K562 (cell line): ENCODE data around the gene PSAP. TPM values are rescaled to one million over a fixed set of nuclear protein-coding genes. Genes with fewer than 3 reads are reported as not detected.
A peak's percentile ranks its signal among the peaks of the same experiment; 100 is the strongest.

Experiments
- GABPB1 ChIP-seq: sonication (generic); formaldehyde crosslinking; IDR thresholded peaks from 2 replicates; pipeline ENCODE4 v1.8.0; 2022; ENCODE audit warnings: mild to moderate bottlenecking, missing genetic modification reagents
- GABPB2 ChIP-seq: fragments of 250-450 bp; sonication (Bioruptor Pico); conservative IDR thresholded peaks from 2 replicates; pipeline ENCODE4 v1.5.1; 2021; ENCODE audit warnings: mild to moderate bottlenecking
- MTA3 ChIP-seq: fragments of 450-650 bp; formaldehyde crosslinking; IDR thresholded peaks from 2 replicates; pipeline ENCODE4 v1.6.1; 2017; ENCODE audit warnings: mild to moderate bottlenecking, borderline replicate concordance
- RBFOX2 ChIP-seq: fragments of 200-400 bp; formaldehyde crosslinking; IDR thresholded peaks from 2 replicates; pipeline ENCODE4 v1.6.1; 2017; ENCODE audit warnings: low read depth, mild to moderate bottlenecking, low read length, moderate library complexity
- RBM22 ChIP-seq: fragments of 200-400 bp; formaldehyde crosslinking; IDR thresholded peaks from 2 replicates; pipeline ENCODE4 v1.6.1; 2018; ENCODE audit warnings: low read length, low read depth; ENCODE audit not compliant: poor library complexity, severe bottlenecking
- TCF7 ChIP-seq: sonication (generic); IDR thresholded peaks from 2 replicates; pipeline ENCODE4 v1.6.1; 2016; ENCODE audit warnings: antibody characterized with exemption, borderline replicate concordance
- TEAD4 ChIP-seq, 2 experiments: sonication (generic) in 1 of 2; formaldehyde crosslinking in 1 of 2; IDR thresholded peaks; 2 replicates each; pipeline versions ENCODE4 v1.6.1 to v1.8.0; 2012 to 2022; ENCODE audit warnings: borderline replicate concordance in 1 of 2, inconsistent platforms in 1 of 2, low read length in 1 of 2, mild to moderate bottlenecking in 1 of 2, missing genetic modification reagents in 1 of 2
- ZFP1 ChIP-seq: fragments of 450-650 bp; formaldehyde crosslinking; IDR thresholded peaks from 2 replicates; pipeline ENCODE4 v1.4.0; 2020; ENCODE audit warnings: mild to moderate bottlenecking, mixed read lengths
- ZNF76 ChIP-seq: fragments of 250-450 bp; sonication (Bioruptor Pico); IDR thresholded peaks from 2 replicates; pipeline ENCODE4 v1.4.0; 2020; ENCODE audit warnings: mild to moderate bottlenecking, moderate library complexity, borderline replicate concordance
- ZNF766 ChIP-seq: fragments of 200-800 bp; sonication (Bioruptor generic); conservative IDR thresholded peaks from 2 replicates; pipeline ENCODE4 v1.6.1; 2016; ENCODE audit warnings: missing genetic modification characterization, missing compliant biosample characterization
- polyA plus RNA-seq, 8 experiments: library from polyadenylated mRNA; depleted of rRNA in 4 of 8; stranded (reverse) in 5 of 8; unstranded in 3 of 8; fragments of >200 nt; fragmentation: Nextera tagmentation in 2 of 8; fragmentation: Illumina TruSeq in 1 of 8; extraction: Ambion mirVana in 2 of 8; extraction: Trizol in 1 of 8; gene quantifications; 2 replicates each; pipeline versions ENCODE4 v1.2.1 to v1.2.3, GENCODE V29; 2011 to 2014; ENCODE audit warnings: inconsistent platforms in 1 of 8, missing spikeins in 1 of 8
- total RNA-seq, 7 experiments: library from RNA; depleted of rRNA in 6 of 7; stranded (reverse); fragments of >200 nt in 6 of 7; fragmentation: Illumina TruSeq in 2 of 7; extraction: Trizol in 2 of 7; gene quantifications; 2 replicates each; pipeline versions ENCODE4 v1.2.1 to v1.2.3, GENCODE V29; 2011 to 2021; ENCODE audit warnings: low replicate concordance in 1 of 7
- TF ChIP-seq, protein P1 (sequence below): fragments of 250-450 bp; sonication (Bioruptor Pico); IDR thresholded peaks from 2 replicates; pipeline ENCODE4 v1.4.0; 2020; ENCODE audit warnings: mild to moderate bottlenecking, moderate library complexity
- TF ChIP-seq, protein P2 (sequence below): fragments of 250-450 bp; sonication (Bioruptor Pico); IDR thresholded peaks from 2 replicates; pipeline ENCODE4 v1.5.0; 2021; ENCODE audit warnings: mild to moderate bottlenecking, borderline replicate concordance
- TF ChIP-seq, protein P3 (sequence below): fragments of 200-800 bp; sonication (Bioruptor generic); IDR thresholded peaks from 2 replicates; pipeline ENCODE4 v1.6.1; 2016; ENCODE audit warnings: missing genetic modification characterization, missing compliant biosample characterization
- TF ChIP-seq, protein P4 (sequence below): sonication (generic); formaldehyde crosslinking; IDR thresholded peaks from 2 replicates; pipeline ENCODE4 v1.8.0; 2022; ENCODE audit warnings: missing genetic modification reagents, mild to moderate bottlenecking, borderline replicate concordance

Gene PSAP
- total and polyA plus RNA-seq, 9 of the 15 experiments (the other 6 are each of a cell fraction or from before 2014, with no cell fraction given): 245 to 700 (median 429) TPM

DNA sequence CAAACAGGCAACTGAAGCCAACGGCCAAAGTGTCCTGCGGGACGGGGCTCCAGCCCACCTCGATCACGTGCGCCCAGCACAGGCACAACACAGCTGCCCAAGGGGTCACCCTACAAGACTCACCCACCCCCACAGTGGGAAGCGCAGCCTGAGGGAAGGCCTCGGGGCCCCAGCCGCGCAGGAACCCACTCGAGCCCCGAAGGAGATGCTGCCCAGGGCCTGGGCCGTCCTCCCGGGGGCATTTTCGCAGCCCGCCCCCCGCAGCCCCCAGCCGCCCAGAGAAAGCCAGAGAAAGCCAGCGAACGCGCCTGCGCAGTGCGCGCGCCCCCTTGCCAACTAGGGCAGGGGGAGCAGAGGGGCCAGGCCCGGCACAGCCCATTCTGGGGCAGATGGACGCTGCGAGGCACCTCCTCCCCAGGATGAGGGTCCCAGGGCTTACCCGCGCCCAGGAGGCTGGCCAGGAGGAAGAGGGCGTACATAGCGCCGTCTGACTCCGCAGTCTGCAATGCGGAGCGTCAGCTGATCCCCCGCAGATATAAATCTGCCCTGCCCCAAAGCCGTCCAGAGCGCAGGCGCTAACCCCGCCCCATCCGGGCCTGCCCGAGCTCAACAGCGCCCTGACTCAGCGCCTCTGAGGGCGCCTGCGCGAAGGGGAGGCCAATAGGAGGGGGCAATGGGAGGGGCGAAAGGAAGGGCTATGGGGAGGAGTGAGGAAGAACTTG lies at the start of gene PSAP (continued):
- TF ChIP-seq RBFOX2: peak; percentile 100
- TF ChIP-seq ZFP1 (CRISPR knock-in tag): no peak
- TF ChIP-seq, protein P1, sequence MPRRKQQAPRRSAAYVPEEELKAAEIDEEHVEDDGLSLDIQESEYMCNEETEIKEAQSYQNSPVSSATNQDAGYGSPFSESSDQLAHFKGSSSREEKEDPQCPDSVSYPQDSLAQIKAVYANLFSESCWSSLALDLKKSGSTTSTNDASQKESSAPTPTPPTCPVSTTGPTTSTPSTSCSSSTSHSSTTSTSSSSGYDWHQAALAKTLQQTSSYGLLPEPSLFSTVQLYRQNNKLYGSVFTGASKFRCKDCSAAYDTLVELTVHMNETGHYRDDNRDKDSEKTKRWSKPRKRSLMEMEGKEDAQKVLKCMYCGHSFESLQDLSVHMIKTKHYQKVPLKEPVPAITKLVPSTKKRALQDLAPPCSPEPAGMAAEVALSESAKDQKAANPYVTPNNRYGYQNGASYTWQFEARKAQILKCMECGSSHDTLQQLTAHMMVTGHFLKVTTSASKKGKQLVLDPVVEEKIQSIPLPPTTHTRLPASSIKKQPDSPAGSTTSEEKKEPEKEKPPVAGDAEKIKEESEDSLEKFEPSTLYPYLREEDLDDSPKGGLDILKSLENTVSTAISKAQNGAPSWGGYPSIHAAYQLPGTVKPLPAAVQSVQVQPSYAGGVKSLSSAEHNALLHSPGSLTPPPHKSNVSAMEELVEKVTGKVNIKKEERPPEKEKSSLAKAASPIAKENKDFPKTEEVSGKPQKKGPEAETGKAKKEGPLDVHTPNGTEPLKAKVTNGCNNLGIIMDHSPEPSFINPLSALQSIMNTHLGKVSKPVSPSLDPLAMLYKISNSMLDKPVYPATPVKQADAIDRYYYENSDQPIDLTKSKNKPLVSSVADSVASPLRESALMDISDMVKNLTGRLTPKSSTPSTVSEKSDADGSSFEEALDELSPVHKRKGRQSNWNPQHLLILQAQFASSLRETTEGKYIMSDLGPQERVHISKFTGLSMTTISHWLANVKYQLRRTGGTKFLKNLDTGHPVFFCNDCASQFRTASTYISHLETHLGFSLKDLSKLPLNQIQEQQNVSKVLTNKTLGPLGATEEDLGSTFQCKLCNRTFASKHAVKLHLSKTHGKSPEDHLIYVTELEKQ (CRISPR knock-in tag): no peak
- TF ChIP-seq RBM22: no peak
- peak; percentile 85; the same call in 1 of the 2 replicates for TF ChIP-seq MTA3
- peak; percentile 62; the same call in 1 of the 2 replicates for TF ChIP-seq GABPB2
- 0 out of 2 replicates have a peak, but pooled peaks have one; percentile 35 for TF ChIP-seq TCF7
- TF ChIP-seq, protein P2, sequence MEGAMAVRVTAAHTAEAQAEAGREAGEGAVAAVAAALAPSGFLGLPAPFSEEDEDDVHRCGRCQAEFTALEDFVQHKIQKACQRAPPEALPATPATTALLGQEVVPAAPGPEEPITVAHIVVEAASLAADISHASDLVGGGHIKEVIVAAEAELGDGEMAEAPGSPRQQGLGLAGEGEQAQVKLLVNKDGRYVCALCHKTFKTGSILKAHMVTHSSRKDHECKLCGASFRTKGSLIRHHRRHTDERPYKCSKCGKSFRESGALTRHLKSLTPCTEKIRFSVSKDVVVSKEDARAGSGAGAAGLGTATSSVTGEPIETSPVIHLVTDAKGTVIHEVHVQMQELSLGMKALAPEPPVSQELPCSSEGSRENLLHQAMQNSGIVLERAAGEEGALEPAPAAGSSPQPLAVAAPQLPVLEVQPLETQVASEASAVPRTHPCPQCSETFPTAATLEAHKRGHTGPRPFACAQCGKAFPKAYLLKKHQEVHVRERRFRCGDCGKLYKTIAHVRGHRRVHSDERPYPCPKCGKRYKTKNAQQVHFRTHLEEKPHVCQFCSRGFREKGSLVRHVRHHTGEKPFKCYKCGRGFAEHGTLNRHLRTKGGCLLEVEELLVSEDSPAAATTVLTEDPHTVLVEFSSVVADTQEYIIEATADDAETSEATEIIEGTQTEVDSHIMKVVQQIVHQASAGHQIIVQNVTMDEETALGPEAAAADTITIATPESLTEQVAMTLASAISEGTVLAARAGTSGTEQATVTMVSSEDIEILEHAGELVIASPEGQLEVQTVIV: no peak
- peak; percentile 80; the same call in 1 of the 2 replicates for TF ChIP-seq GABPB1 (CRISPR knock-in tag)
- TF ChIP-seq, protein P3, sequence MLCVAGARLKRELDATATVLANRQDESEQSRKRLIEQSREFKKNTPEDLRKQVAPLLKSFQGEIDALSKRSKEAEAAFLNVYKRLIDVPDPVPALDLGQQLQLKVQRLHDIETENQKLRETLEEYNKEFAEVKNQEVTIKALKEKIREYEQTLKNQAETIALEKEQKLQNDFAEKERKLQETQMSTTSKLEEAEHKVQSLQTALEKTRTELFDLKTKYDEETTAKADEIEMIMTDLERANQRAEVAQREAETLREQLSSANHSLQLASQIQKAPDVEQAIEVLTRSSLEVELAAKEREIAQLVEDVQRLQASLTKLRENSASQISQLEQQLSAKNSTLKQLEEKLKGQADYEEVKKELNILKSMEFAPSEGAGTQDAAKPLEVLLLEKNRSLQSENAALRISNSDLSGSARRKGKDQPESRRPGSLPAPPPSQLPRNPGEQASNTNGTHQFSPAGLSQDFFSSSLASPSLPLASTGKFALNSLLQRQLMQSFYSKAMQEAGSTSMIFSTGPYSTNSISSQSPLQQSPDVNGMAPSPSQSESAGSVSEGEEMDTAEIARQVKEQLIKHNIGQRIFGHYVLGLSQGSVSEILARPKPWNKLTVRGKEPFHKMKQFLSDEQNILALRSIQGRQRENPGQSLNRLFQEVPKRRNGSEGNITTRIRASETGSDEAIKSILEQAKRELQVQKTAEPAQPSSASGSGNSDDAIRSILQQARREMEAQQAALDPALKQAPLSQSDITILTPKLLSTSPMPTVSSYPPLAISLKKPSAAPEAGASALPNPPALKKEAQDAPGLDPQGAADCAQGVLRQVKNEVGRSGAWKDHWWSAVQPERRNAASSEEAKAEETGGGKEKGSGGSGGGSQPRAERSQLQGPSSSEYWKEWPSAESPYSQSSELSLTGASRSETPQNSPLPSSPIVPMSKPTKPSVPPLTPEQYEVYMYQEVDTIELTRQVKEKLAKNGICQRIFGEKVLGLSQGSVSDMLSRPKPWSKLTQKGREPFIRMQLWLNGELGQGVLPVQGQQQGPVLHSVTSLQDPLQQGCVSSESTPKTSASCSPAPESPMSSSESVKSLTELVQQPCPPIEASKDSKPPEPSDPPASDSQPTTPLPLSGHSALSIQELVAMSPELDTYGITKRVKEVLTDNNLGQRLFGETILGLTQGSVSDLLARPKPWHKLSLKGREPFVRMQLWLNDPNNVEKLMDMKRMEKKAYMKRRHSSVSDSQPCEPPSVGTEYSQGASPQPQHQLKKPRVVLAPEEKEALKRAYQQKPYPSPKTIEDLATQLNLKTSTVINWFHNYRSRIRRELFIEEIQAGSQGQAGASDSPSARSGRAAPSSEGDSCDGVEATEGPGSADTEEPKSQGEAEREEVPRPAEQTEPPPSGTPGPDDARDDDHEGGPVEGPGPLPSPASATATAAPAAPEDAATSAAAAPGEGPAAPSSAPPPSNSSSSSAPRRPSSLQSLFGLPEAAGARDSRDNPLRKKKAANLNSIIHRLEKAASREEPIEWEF (CRISPR knock-in tag): no peak
- peak; percentile 95 for TF ChIP-seq TEAD4 (IDR thresholded peaks at IDR 0.05; ENCODE audit: low read length)
- TF ChIP-seq TEAD4 (CRISPR knock-in tag; IDR thresholded peaks at IDR 0.05; ENCODE audit: borderline replicate concordance): peak; percentile 96
- no peak for TF ChIP-seq ZNF766 (CRISPR knock-in tag)
- TF ChIP-seq, protein P4, sequence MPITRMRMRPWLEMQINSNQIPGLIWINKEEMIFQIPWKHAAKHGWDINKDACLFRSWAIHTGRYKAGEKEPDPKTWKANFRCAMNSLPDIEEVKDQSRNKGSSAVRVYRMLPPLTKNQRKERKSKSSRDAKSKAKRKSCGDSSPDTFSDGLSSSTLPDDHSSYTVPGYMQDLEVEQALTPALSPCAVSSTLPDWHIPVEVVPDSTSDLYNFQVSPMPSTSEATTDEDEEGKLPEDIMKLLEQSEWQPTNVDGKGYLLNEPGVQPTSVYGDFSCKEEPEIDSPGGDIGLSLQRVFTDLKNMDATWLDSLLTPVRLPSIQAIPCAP (CRISPR knock-in tag): no peak
- TF ChIP-seq ZNF76 (CRISPR knock-in tag): no peak
